Measurements from ENCODE around the gene ZFHX3.

Gene ZFHX3

DNA sequence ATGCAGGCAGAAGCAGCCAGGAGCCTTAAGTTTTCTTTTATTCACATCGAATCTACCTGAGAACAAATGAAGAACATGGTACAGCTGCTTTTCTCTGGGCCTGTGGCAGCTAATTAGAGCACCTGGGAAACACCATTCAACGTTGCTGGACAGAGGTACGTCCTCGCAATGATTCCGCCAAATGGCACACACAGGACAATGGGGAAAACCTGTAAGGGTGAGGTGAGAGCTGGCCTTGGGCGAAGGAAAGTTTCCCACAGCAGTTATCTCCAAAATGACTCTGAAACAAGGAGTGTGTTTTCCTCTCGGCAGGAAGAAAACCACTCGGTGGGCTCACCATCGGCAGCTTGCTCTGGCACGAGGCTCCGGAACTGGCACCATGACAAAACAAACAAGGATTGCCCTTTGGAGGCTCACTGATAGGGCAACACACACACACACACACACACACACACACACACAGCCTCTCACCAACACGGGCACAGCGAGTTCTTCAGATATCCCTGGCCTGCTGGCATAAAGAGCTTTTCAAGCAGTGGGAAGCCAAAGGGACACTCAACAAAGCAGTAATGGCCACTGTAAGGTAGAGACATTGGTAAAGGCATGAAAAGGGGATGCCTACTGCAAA lies 73.7 kb downstream of the ZFHX3 start:
- no peak for DNase-seq (ENCODE audit: low read depth in 2 of 2)

DNA sequence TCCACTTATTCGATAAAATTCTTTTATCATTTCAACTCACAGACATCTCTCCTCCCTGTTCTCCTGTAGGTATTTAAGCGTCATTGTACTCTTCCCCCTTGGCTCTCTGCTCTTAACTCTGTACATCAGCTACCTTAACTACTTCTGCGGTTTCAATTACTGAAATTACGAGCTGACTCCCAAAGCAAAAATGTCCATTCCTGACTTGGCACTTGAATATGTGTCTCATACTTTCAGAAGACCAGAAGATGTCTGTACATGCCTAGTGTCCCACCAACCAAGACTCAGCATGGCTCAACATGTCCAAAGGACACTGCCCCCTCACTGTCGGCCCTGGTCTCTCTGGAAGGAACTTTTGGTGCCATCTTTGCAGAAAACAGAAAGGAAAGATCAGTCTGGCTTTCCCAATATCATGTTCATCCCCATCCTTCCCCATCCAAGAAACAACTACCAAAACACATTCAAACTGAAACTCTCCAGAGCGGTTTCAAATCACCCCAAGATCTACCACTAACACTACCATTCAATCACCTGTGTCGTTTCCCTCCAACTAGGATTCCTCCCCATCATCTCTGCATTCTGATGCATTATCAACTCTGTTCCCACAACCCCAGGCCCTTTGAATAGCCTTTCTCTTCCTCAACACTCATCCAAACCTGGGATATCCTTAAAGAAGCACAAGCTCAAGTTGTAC lies 74.9 kb downstream of the ZFHX3 start:
- DNase-seq (ENCODE audit: low read depth in 2 of 2): no peak

DNA sequence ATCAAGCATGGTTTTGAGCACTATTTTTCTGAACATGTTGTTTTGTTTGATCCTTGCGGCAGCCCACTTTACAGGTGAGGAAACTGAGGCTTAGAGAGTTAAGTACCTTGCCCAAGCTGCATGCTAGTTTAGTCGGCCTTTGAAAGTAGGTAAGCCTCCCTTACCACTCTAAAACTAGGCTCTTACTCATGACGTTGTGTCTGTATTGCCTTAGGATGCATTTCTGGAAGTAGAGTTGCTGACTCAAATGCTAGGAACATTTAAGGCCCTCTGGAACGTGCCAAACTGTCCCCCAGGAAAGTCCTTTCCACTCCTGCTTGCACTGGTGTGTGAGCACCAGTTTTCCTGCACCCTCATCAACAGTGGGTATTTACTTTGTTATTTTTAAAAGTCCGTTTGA lies 76.6 kb downstream of the ZFHX3 start:
- DNase-seq (ENCODE audit: low read depth in 2 of 2): no peak

DNA sequence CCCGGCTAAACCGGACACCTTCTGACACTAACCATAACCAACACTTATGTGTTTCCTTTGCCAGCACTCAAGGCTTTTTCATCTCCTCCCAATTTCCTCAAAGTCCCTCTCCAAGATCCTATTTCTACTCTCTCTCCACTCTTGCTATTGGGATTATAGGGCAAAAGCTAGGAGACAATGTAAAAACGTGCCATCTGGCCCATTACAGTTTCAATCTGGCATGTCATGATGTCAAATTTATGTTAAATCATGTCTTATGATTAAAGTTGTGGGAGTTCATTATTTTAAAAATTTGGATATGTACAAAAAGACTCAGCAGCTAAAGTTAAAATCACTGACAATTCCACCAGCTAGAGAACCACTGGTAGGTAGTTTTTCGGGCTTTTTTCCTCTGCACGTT lies 77.3 kb downstream of the ZFHX3 start:
- no peak for DNase-seq (ENCODE audit: low read depth in 2 of 2)

DNA sequence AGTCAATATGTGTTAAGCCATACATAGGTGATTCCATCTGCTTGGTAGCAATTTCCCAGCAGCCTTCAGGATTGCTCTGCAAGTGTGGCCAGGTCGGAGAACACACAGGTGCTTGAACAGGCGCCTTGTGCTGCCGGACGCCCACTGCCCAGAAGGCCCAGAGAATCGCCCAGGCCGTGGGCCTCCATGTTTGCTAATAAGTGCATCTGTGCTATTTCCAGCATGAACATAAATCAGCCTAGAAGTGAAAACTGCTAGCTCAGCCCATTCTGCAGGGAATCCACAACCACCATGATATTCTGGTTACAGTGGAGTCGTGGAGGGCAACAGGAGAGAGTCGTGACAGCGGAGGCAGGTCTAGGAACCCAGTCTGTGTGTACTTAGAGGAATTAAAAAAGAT lies 78.1 kb downstream of the ZFHX3 start:
- DNase-seq (ENCODE audit: low read depth in 2 of 2): no peak

DNA sequence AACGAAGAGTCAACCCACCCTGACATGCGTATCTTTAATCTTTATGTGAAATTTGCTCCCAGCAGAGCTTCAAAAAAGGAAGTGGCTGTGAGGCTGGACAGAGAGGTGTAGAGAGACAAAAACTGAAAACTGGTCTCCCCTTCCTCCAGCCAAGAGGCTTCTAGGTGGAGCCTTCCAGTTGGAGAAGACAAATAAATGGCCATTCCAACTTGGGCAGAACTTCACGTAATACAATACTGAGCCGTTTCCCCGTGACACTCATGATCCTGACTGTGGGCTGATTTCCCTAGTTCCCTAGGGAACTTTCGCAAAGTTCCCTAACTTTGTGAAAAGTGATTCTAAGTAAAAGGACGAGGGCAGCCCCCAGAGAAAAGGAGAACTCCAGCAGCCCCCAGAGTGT lies 78.8 kb downstream of the ZFHX3 start:
- DNase-seq (ENCODE audit: low read depth in 2 of 2): no peak

DNA sequence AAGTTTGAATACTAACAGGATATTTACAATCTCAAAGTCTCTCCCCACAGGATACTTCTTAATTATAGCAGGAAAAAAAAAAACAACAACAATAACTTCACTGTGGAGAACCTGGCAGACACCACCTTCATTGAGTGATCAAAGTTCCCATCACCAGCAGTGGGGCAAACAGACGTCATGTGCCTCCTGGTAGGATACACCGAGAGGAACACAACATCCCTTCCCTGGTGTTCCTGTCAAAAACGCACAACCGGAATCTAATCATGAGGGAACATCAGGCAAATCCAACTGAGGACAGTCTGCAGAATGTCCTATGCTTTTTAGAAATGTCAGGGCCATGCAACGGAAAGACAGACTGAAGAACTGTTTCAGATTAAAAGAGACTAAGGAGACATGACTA lies 80.0 kb downstream of the ZFHX3 start:
- no peak for DNase-seq (ENCODE audit: low read depth in 2 of 2)

DNA sequence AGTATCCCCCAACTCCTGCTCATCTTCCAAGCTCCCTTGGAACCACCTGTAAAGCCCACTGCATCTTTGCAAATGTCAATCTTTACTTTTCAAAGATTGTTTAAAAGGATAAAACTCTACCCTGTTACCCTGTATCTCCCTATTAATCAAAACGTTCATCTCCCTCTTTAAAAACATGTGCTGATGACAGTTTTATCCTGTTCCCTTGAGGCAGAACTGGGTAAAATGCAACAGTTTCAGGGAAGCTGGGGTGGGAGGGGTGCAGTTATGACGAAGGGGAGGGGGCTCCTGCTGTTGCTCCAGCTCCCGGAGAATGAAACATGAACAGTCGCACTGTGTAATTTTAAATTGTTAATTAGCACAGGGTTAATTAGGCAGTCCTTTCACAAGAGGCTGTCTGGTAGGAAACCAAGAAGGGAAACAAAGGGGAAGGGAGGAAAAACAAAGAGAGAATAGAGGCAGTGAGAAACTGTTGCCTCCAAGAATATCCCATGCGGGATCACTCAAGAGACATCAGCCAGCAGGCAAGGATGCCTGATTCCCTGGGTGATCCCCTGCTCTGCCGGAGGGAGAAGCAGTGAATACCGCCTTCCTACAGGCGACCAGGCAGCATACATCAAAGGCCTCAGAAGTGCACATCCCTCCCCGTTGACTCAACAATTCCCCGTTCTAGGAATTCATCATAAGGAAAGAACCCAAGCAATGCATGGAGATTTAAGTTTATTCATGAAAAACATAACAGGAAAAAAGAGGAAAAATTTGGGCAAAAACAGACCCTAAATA lies 84.2 kb downstream of the ZFHX3 start:
- DNase-seq (ENCODE audit: low read depth in 2 of 2): no peak

DNA sequence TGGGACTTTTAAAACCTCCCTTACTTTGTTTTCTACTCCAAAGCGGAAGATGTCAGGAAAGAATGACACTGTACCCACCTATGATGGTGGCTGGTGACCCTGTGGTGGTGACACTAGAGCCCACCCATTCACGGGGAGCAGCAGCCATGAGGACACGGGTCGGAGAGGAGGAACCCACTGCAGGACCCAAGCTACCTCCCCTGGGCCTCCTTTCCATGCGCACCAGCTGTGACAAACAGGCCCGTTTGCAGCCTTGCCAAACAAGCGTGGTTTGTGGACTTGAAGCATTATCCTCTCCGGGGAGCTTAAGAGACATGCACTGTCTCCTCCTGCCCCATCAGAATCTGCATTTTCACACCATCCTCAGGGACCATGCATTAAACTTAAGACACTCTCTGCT lies 85.6 kb downstream of the ZFHX3 start:
- no peak for DNase-seq (ENCODE audit: low read depth in 2 of 2)

DNA sequence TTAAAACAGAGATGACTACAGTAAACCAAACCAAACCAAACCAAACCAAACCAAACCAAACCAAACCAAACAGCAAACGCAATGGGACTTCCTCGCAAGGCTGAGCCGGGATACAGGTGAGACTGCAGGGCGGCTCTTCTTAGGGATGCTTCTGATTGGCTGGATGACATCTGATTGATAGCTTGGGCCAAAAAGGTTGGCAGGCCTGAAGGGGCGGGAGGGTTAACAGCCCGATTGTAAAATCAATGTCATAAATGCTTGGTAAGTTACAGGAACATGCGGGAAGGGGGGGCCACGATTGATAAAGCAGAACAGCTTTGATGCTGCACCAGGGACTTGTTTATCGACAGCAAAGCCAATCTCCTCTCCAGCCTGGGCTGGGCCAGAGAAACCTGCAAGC lies 86.1 kb downstream of the ZFHX3 start:
- DNase-seq (ENCODE audit: low read depth in 2 of 2): no peak

DNA sequence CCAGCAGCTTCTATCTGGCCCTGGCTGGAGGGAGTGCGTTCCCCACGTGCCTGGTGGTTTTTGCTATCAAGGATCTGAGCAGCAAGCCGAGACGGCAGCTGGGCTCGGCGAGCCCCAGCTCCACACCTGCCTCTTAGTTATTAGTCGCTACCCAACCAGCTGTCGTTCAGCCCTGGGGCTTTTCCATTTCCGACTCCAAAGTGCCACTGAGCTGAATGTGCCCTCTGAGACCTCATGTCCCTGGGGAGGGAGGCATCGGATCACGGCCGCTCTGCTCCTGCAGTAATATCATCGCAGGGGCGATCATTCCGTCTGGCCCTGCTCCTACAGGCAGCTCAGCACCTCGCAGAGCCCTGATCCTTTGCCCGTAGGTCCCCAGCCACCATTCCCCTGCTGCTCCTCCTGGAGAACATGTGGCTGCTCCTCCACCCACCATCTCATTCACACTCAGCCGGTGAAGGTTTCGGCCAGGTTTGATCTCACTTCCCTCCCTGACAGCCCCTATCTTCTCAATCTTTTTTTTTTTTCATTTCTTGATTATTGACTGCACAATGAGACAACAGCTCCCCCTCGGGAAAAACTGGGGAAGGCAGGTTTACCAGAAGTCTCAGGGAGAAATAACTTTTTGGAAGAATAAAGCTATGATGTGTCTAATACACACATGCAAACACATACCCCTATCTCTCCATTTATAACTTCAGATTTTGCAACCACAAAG lies 86.7 kb downstream of the ZFHX3 start:
- DNase-seq (ENCODE audit: low read depth in 2 of 2): no peak

DNA sequence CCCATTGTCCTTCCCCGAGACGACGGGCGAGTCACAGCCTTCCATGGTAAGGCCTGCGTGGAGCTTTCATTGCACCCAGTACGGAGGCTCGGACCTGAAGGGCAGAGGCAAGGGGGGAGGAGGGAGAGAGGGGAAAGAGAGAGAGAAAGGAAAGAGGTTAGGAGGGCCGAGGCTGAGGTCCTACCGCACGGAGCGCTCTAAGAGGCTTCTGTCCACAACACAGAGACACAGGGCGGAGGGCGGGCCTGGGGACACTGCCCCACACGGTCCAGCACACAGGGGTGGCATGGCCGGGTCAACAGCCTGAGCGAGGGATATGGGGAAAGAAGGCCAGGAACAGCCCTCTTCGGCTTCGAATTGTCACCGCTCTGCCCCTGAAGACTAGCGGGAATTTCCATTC lies 87.8 kb downstream of the ZFHX3 start:
- no peak for DNase-seq (ENCODE audit: low read depth in 2 of 2)

DNA sequence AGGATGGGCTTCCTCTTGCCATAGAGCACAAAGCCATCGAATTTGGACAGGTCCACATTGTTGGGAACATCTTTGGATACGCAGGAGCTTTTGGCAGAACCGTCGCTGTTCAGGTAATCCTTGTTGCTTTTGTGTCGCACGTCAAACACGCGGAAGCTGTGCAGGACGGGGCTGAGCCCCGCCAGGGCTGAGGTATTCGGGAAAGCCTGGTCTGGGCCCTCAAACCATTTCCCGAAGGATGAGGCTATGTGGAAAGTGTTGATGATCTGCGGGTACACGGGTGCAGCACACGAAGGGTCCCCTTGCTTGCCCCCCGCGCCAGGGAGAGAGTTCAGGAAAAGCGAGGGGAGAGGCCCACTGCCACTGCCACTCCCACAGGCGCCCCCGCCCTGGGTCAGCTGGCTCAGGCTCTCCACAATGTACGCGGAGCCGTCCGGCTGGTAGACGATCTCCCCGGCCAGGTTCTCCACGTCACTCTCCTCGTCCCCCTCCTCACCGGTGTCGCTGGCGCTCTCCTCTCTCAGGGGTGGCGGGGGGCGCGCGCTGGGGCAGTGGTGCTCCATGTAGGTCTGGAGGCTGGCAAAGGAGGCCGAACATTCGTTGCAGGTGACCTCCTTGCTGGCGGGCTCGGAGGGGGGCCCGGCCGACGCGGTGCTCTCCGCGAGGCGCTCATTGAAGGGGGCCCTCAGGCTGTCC lies 88.5 kb downstream of the ZFHX3 start:
- no peak for DNase-seq (ENCODE audit: low read depth in 2 of 2)

DNA sequence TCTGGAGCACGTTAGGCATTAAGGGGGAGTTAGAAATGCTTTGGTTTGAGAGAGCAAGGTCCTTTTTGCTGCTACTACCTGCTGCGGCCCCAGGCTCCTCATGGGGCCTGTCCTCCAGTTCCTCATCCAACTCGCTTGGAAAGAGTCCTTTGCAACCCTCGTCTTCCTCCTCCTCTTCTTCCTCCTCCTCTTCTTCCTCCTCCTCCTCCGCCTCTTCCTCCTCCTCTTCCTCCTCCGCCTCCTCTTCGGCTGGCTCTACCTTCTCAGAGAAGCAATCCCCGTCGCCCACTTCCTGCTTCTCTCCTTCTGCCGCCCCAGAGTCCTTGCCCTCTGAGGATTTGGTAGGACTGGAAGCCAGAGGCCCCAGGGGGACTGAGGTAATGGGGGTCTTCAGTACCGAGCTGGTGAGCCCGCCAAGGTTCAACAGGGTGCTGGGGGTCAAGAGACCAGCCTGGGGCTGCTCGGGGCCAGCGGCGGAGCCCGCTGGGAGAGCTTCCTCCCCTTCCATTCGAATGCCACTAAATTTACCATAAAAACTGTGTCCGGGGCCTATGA lies 89.3 kb downstream of the ZFHX3 start:
- no peak for DNase-seq (ENCODE audit: low read depth in 2 of 2)

DNA sequence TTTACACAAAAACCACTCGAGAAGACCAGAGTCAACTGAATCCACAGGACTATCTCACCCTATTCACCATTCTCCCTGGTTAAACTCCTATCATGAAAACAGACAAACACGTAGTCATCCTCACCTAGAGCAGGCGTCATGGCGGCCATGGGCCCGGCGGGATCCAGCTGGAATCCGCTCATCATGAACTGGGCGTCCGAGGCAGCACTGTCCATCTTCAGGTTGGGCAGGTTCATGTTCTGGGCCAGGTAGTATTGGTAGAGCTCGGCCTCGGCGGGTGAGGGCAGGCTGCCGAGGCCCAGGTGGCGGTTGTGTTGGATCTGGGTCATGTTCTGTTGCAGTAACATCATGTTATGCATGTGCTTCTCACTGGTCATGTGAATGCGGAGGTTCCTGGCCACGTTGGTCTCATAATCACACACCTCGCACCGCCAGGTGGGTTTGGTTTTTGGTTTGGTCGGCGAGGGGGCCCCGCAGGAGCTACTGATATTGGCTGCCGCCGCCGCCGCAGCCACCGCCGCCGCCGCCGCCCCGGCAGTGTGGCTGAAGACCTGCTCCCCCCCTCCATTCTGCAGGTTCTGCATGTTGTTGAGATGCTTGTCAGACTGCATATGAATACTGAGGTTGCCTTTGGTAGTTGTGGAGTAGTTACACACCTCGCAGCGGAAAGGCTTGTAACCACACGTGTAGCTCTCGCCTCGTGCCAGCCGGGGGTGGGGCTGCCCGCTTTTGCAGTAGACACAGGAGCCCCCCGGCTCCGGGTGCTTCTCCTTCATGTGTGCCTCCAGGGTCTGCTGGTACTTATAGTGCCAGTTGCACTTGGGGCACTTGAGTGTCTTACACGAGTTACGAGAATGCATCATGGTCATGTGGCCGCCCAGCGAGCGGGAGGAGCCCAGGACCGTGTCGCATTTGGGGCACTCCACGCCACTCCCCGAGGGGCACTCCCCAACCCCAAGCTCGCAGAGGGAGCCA lies 90.3 kb downstream of the ZFHX3 start:
- no peak for DNase-seq (ENCODE audit: low read depth in 2 of 2)

DNA sequence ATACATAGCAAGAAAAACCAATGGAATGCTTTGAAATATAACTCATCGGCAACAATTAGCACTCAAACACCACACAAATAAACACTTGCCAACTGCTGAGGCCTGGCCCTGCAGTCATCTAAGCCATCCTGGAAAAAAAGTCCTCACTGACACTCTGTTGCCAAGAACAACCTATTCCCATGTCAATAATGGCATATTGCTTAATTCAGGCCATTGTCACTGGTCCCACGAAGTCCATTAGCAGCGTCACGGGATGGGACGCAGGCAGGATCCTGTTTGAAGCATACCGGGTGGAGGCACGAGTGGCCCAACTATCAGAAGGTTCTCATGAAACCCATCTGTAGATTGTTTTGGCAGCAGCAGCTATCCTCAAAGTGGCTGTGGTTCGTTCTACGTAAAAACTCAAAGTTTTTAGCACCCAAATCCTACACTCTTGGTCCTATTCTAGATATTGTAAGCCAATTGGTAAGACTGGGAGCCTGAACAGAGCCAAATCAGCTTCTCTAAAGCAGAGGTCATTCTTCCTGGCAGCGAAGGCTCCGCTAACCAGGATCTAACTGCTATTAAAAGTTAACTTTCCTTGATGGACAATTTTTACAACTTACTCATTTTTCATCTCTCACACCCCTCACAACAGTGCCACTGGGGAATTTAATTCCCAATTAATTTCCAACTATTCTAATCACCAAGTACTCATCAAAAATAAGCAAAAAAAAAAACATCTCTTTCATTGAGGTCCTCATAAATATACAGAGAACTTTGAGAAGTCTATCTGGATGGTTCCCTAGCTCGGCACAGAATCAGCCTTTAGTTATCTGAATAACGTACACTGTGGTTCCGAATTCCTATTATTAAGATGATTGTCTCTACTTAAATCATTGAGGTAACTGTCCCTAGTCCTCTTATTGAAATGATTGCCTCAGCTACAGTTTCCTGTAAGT lies 91.5 kb downstream of the ZFHX3 start:
- no peak for DNase-seq (ENCODE audit: low read depth in 2 of 2)

DNA sequence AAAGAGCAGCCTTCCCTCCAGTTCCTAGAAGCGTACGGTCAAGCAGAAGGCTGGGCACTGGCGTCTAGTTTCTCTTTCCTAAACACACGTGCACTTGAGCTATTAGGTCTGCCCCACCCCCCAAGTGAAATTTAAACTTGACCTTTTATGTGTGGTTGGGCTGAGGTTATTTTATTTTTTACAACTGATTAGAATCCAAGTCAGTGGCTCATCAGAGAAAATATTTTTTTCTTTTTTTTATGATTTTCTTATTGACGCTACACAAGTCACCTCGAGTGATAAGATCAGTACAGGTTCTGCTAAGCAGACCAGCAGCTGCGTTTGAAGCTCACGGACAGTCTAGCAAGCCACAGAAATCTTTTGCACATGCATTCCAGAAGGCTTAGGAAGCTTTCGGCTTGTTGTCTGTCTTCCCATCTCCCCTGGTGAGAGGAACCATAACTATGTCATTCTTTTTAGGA lies 95.1 kb downstream of the ZFHX3 start:
- DNase-seq (ENCODE audit: low read depth in 2 of 2): no peak

DNA sequence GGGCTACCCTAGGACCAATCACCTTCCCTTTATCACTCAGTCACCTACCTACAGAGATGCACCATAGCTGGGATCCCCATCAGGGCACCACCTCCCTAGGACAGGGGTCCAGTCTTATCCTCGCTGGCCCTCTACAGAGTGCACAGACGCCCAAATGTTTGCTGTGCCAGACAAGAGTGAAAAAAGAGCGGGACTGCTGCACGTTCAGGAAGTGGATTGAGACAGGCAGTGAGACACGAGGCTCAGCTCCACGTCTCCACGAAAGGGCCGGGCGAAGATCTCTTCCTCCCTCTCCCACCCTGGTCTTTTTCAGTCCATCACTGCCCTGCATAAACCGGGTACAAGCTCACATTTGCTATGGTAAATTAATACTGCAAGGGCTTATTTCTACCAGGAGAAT lies 95.5 kb downstream of the ZFHX3 start:
- DNase-seq (ENCODE audit: low read depth in 2 of 2): no peak

DNA sequence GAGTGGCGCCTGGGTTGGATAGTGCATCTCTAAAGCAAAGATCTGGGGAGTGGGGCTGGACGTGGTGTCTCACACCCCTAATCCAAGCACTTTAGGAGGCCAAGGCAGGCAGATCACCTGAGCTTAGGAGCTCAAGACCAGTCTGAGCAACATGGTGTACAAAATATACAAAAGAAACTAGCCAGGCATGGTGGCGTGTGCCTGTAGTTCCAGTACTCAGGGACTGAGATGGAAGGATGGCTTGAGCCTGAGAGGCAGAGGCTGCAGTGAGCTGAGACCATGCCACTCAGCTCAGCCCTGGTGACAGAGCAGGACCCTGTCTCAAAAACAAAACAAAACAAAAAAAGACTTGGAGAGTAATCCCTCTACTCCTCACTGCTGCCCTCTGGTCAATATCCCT lies 96.0 kb downstream of the ZFHX3 start:
- no peak for DNase-seq (ENCODE audit: low read depth in 2 of 2)

Measured in stimulated activated CD4-positive, alpha-beta T cell treated with anti-CD3 and anti-CD28 coated beads, Interleukin-15, amount 100 ng/mL, for 48 hours (primary cell).